C1 segment of cervical spinal cord (tissue), 14 donors: ENCODE measurements around the gene RUNX2.
A peak's percentile ranks its signal among the peaks of the same experiment; 100 is the strongest.
"Not testable (repeated sequence)": the region's sequence is repeated elsewhere in the genome, so short reads cannot be mapped to it uniquely, and the experiment has no call there.

Experiments used
- DNase-seq, 14 donors: peaks; one replicate each; lab custom pipeline; 2025; lab: John Stamatoyannopoulos, UW

Gene RUNX2

GRCh38 chr6:45327956-45328522, at the start of gene RUNX2:
TSS of gene RUNX2 (plus strand) at chr6:45328330. CDS start at chr6:45328727, 397 bp downstream.
- DNase-seq: peak in 1 of 14 donors; percentile 3

DNA sequence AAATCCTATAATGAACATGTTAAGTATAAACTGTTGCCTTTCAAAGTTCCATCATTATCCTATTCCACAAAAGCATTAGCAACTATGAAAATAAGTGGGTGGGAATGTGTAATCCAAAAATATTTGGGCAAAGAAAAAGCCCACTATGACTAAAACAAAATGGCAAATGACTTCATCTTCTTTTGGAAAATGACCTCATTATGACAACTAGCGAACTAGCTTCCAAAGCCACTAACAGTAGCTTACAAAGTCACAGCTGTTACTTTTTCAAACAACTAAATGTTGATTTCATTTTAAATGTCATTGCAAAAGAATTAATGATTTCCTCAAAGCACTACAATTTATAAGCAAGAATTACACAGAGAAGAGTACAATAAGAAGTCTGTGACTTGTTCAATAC, 49.8 kb upstream of the RUNX2 start:
- DNase-seq: no peak

- DNase-seq: not testable (repeated sequence)
Measured at GRCh38 chr6:45286707-45287106, 41.4 kb upstream of the RUNX2 start.

- DNase-seq: no peak
Measured at GRCh38 chr6:45289751-45290514, 38.2 kb upstream of the RUNX2 start.

DNA sequence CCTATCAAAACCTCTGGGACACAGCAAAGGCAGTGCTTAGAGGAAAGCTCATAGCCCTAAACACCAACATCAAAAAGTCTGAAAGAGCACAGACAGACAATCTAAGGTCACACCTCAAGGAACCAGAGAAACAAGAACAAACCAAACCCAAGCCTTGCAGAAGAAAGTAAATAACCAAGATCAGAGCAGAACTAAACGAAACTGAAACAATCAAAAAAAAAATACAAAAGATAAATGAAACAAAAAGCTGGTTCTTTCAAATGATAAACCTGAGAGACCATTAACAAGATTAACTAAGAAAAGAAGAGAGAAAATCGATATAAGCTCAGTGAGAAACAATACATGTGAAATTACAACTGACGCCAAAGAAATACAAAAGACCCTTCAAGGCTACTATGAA, 34.8 kb upstream of the RUNX2 start:
- no peak for DNase-seq

DNA sequence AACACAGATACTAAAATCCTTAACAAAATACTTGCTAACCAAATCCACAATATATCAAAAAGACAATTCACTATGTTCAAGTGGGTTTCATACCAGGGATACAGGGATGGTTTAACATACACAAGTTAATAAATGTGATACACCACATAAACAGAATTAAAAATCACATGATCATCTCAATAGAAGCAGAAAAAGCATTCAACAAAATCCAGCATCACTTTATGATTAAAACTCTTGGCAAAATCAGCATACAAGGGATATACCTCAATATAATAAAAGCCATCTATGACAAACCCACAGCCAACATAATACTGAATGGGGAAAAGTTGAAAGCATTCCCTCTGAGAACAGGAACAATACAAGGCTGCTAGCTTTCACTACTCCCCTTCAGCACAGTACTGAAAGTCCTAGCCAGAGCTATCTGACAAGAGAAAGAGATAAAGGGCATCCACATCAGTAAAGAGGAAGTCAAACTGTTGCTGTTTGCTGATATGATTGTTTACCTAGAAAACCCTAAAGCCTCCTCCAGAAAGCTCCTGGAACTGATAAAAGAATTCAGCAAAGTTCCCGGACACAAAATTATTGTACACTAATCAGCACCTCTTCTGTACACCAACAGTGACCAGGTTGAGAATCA, 33.9 kb upstream of the RUNX2 start:
- not testable (repeated sequence) for DNase-seq

GRCh38 chr6:45297320-45297719, 30.8 kb upstream of the RUNX2 start:
- no peak for DNase-seq

DNA sequence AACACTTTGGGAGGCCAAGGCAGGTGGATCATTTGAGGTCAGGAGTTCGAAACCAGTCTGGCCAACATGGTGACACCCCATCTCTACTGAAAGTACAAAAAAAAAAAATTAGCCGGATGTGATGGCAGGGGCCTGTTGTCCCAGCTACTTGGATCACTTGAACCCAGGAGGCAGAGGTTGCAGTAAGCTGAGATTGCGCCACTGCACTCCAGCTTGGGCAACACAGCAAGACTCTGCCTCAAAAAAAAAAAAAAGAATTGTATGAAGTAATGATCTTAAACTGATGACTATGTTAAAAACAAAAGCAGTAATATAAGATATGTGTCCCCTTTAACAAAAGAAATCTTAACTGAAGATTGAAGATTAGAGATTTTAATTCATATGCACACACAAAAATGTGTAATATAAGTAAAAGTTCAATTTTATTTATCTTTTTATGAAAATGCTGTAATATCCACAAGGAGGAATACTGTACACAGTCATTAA, 29.0 kb upstream of the RUNX2 start:
- DNase-seq: no peak

GRCh38 chr6:45300736-45301135, 27.4 kb upstream of the RUNX2 start:
- DNase-seq: no peak

- no peak for DNase-seq
Measured at GRCh38 chr6:45301348-45302142, 26.6 kb upstream of the RUNX2 start.

DNA sequence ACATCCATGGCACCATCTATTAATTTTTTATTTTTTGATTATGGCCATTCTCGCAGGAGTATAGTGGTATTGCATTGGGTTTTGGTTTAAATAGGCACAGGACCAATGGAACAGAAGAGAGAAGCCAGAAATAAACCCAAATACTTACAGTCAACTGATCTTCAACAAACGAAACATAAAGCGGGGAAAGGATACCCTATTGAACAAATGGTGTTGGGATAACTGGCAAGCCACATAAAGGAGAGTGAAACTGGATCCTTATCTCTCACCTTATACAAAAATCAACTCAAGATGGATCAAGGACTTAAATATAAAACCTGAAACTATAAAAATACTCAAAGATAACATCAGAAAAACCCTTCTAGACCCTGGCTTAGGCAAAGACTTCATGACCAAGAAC, 25.3 kb upstream of the RUNX2 start:
- DNase-seq: no peak

GRCh38 chr6:45305546-45305945, 22.6 kb upstream of the RUNX2 start:
- no peak for DNase-seq

DNA sequence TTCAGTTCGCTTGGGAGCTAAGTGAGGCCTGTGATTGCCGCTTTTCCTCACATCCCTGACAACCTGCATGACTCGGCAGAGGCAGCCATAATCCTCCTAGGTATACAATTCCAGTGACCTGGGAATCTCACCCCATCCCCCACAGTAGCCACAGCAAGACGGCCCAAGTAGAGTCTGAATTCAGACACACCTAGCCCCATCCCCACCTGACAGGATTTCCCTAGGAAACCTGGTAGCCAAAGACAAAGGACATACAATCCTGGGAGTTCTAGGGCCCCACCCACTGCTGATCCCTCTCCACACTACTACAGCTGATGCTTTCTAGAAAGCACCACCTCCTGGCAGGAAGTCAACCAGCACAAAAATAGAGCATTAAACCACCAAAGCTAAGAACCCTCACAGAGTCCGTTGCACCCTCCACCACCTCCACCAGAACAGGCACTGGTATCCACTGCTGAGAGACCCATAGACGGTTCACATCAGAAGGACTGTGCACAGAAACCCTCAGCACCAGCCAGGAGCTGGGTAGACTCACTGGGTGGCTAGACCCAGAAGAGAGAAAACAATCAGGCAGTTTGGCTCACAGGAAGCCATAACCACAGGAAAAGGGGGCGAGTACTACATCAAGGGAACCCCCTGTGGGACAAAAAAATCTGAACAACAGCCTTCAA, 17.9 kb upstream of the RUNX2 start:
- no peak for DNase-seq

GRCh38 chr6:45314146-45314545, 14.0 kb upstream of the RUNX2 start:
- DNase-seq: no peak

- no peak for DNase-seq
Measured at GRCh38 chr6:45320349-45320748, 7.8 kb upstream of the RUNX2 start.

DNA sequence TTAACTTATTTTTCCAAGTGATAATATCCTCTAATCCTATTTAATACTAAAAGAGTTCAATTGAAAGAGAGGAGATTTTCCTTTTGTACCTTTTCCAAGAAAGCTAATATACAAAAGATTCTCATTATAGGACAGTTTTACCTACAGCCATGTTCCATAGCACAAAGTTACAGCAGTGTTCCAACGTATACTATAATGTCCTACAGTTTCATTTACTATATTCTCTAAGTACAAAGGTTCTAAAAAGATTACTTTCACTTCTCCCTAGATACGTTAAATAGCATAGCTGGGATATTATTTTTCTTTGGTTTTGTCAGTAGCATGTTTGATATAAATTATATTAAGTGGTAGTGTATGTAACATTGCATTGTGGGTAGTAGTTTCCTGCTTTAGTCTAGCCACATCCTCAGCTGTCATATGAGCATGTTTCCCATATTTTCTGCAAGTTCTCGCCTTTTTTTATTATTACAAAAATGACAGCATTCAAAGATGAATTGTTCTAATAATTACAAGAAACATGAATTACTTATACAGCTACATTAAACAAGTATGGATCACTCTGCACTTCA, 4.4 kb upstream of the RUNX2 start:
- DNase-seq: no peak

GRCh38 chr6:45326698-45327417, 1.3 kb upstream of the RUNX2 start:
- DNase-seq: no peak

- no peak for DNase-seq
Measured at GRCh38 chr6:45328523-45328922, 393 bp downstream of the RUNX2 start.

- DNase-seq: no peak
Measured at GRCh38 chr6:45344900-45345299, 16.8 kb downstream of the RUNX2 start.

- DNase-seq: no peak
Measured at GRCh38 chr6:45350186-45350710, 22.1 kb downstream of the RUNX2 start.
